Ureter (tissue), 1 donor: ENCODE data around the gene BMP2K. TPM values are rescaled to one million over a fixed set of nuclear protein-coding genes. Genes with fewer than 3 reads are reported as not detected.

ENCODE experiments used
- DNase-seq: peaks from one replicate; pipeline ENCODE4 v3.0.0-alpha.2; 2020; ENCODE audit warnings: low spot score
- total RNA-seq: library from RNA; stranded (reverse); gene quantifications from one replicate; pipeline ENCODE4 v1.2.4, GENCODE V29; 2023
- donor health status: DM: yes; HTN: yes; CAD: no.

BMP2K gene
- total RNA-seq, 1 donor from 2014 or later = 34.7 TPM

GRCh38 chr4:78764498-78764961 lies 11.6 kb upstream of the BMP2K start:
- no peak for DNase-seq

GRCh38 chr4:78765432-78766006 lies 10.6 kb upstream of the BMP2K start:
- no peak for DNase-seq

GRCh38 chr4:78766026-78766425 lies 10.1 kb upstream of the BMP2K start:
- no peak for DNase-seq

- DNase-seq = no peak
Measured at GRCh38 chr4:78766650-78767049, 9.5 kb upstream of the BMP2K start.

GRCh38 chr4:78767350-78767749 lies 8.8 kb upstream of the BMP2K start:
- DNase-seq = no peak

- DNase-seq = no peak
Measured at GRCh38 chr4:78768452-78769180, 7.5 kb upstream of the BMP2K start.

GRCh38 chr4:78770091-78770642 lies 6.0 kb upstream of the BMP2K start:
- no peak for DNase-seq

- DNase-seq = no peak
Measured at GRCh38 chr4:78772526-78773091, 3.5 kb upstream of the BMP2K start.

GRCh38 chr4:78774417-78774816 lies 1.7 kb upstream of the BMP2K start:
- no peak for DNase-seq

GRCh38 chr4:78775303-78776078 lies 659 bp upstream of the BMP2K start:
- peak; percentile 92 for DNase-seq

GRCh38 chr4:78776729-78777575 lies 802 bp downstream of the BMP2K start:
- peak; percentile 43 for DNase-seq

GRCh38 chr4:78777576-78777940 lies 1.4 kb downstream of the BMP2K start:
- no peak for DNase-seq

GRCh38 chr4:78778530-78778929 lies 2.4 kb downstream of the BMP2K start:
- DNase-seq = no peak

GRCh38 chr4:78779280-78779679 lies 3.1 kb downstream of the BMP2K start:
- DNase-seq = no peak

- no peak for DNase-seq
Measured at GRCh38 chr4:78780093-78780492, 3.9 kb downstream of the BMP2K start.

GRCh38 chr4:78781139-78781538 lies 5.0 kb downstream of the BMP2K start:
- no peak for DNase-seq

- DNase-seq = no peak
Measured at GRCh38 chr4:78781924-78782323, 5.8 kb downstream of the BMP2K start.

GRCh38 chr4:78784236-78784865 lies 8.2 kb downstream of the BMP2K start:
- no peak for DNase-seq

GRCh38 chr4:78787392-78788006 lies 11.3 kb downstream of the BMP2K start:
- no peak for DNase-seq
